Central memory CD4-positive, alpha-beta T cell (primary cell): Measurements from ENCODE around the gene OR6Q1.

Experiments
- DNase-seq: peaks from one replicate; pipeline ENCODE4 v3.0.0; 2022

Gene OR6Q1

DNA sequence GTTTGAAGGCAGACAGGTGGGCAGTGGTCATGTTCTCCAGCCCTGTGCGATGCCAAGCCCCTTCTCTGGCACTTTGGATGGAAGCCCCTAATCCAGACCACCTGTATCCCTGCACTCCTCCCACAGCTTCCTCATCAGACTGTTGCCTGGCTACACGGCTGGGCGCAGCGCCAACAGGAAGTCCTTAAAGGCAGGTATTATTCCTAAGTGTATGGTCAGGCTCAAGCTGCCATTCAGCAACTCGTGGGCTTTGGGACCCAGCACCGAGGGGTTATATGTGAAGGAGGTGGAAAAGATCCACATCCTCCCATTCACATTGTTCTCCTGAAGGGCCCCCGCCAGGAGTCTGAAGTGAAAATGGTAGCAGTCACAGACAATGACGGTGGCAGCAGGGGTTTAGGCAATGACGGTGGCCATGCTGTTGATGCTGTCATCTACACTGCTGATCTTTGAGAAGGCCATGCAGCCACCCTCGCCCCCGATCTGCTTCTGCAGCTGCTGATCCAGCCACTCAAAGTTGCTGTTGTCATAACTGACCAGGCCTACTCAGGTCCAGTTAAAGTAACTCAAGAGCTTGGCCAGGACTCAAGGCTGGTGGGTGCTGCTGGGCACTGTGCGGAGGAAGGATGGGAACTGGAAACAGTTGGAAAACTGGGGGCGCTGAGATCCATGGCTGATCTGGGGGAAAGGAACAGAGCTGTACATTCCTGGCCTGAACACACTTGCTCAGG is 27.7 kb downstream of the OR6Q1 start:
- no peak for DNase-seq

DNA sequence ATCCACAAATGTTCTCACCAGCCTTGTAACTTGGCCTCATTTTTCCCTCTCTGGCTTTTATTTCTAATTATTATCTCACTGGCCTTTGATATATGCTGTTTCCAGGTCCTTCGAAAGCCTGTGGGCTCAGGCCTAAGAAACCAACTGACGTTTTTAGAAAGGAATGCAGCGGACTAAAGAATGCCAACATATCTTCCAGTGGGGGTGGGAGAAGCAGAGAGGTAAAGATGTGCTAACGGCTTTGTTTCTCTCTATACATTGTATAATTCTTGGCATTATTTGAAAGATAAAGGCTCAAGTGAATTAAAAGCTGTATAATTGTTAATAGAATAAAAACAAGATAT is 28.2 kb downstream of the OR6Q1 start:
- DNase-seq = no peak

DNA sequence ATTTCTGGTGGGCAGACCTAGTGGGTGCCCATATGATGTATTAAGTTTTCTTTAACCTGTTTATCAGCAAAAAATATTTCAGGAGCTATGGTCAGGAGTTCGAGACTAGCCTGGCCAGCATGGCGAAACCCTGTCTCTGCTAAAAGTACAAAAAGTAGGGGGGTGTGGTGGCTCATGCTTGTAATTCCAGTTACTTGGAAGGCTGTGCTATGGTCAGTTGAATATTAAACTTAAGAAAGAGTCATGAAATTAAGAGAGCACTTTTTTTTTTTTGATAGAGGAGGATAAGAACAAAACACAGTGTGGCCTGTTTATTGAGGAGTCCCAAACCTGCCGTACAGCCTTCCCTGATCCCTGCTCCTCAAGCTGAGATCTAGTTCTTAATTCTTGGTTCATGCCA is 29.8 kb downstream of the OR6Q1 start:
- no peak for DNase-seq

DNA sequence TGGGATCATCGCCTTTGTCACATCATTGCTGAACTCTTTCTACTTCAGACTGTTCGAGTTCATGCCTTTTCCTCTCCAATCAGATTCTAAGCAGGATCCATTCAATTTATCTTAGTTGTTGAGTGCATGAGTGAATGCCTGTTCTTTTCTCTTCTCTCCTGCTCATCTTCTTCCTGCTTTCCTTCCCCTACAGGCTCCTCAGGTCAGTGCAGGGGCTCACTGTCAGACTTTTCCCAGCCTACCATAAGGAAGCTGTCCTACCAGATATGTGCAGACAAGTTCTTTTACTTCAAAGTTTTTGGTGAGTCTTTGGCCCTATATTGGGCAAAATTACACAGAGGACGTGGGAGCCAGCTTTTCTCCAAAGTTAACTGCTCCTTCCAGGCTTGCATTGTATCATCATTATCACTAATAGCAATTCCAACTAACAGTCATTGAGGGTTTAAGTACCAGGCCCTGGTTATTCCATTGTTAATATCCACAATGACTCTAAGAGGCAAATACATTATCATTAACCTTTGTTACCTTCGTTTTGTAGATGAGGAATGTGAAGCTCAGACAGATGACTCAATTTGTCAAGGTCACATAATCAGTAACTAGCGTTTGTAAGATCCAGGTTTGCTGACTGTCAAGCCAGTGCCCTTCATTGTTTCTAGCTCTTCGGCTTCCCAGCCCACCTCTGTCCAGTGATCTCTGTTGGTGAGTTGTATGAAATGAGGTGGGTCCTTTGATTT is 30.4 kb downstream of the OR6Q1 start:
- DNase-seq = no peak

DNA sequence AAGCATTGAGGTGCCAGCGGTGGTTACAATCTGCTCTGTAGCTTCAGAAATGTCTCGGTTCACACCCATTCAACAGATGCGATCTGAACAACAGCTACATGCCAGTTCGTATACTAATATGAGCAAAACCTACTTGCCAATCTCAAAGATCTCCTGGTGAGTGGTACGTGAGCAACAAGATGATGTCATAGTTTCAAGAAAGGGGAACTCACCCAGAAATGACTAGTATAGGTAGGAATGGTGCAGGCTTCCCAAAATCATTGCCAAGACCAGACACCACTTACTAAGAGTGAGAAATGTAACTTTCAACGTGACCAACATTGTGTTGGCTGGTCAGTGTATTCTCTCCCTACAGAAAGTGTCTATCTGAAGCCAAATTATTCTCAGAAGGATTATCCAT is 31.1 kb downstream of the OR6Q1 start:
- DNase-seq = no peak

DNA sequence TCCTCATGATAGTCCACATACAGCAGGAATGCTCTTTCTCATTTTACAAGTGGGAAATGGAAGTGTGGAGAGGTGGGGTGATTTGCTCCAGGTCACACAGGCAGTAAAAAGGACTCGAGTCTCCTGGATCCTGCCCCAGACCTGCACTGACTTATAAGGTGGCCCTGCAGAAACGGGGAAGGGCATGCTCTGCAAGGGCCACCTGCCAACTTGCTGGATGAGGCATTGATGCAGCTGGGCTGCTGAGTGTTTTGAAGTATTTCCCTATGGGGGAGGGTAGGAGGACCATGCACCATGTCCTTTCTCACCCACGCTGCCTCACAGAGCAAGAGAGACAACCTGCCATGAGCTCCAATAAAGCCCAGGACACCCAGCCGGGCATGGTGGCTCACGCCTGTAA is 36.9 kb downstream of the OR6Q1 start:
- DNase-seq = no peak

DNA sequence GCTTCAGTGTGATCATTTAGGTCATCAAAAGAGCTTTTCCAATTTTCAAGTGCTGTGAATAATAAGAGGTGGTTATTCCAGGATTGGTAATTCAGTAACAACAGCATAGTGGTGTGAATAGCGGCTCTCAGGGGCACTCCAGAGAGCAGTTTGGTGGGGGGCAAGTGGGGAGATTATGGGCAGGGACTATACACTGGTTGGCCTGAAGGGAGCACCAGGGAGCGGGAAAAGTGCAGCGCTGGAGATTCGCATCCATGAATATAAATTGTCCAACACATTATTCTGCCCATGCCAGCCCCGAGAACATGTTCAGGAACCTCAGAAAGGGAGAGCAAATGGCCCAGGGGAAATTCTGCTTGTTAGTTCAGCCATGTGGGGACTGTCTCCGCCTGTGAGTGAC is 37.9 kb downstream of the OR6Q1 start:
- DNase-seq = no peak

DNA sequence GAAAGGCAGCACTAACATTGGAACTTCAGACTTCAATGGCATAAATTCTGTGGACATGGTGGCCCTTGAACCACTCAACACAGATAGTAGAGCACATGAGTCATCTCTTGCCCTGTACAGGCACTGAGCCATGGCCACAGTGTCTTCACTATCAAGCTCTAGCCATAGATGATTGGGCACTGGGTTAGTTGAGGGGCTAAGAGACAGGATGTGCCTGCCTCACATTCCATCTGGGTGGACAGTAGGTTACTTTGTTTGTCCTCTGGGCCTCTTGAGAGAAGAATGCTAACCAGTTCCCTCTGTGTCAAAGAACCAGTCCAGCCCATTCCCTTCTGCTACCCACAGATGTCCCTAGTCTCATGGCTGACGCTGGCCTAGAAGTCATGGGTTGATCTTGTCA is 39.8 kb downstream of the OR6Q1 start:
- no peak for DNase-seq

DNA sequence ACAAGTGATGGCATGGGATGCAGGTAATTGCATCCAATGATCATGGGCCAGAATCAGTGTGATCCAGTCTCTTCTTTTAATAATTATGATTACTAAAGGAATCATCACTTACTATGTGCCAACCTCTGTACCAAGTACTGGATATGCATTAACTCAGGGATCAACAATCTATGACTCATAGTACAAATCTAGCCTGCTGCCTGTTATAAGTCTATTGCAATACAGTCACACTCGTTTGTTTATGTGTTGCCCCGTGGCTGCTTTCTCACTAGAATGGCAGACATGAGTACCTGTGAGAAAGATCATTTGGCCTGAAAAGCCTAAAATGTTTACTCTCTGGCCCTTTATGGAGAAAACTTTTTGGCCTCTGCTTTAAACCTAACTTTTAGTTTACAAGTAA is 45.0 kb downstream of the OR6Q1 start:
- no peak for DNase-seq
